GM18507 (cell line): ENCODE data around the gene ASNSD1.
"Not testable (repeated sequence)": the region's sequence is repeated elsewhere in the genome, so short reads cannot be mapped to it uniquely, and the experiment has no call there.

ENCODE experiments used
- DNase-seq: peaks from one replicate; pipeline ENCODE4 v3.0.0; 2011; ENCODE audit warnings: low read depth; ENCODE audit not compliant: insufficient read length; ENCODE audit errors: extremely low spot score
- FAIRE-seq: peaks from 2 replicates; lab custom pipeline; 2011; peaks lifted over from hg19 to GRCh38; lab: Jason Lieb, UNC

The ASNSD1 gene

DNA sequence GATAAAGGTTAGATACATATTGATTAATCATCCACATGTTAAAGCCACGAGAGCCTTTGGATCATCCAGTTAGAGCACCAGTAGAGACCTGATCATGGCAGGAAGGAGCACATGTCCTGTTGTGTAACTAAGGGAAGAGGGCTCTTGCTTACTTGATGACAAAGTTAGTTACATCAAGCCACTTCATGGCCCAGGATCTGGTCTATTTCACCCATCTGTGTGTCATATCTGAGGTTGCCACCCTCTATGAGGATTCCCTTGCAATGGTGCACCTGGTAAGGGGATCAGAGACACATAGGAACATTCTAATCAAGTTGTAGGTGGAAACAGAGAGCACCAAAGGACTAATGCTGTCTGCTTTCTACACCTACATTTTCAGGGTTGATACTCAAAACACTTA lies 19.9 kb downstream of the ASNSD1 start:
- DNase-seq (no peak), FAIRE-seq (no peak)

DNA sequence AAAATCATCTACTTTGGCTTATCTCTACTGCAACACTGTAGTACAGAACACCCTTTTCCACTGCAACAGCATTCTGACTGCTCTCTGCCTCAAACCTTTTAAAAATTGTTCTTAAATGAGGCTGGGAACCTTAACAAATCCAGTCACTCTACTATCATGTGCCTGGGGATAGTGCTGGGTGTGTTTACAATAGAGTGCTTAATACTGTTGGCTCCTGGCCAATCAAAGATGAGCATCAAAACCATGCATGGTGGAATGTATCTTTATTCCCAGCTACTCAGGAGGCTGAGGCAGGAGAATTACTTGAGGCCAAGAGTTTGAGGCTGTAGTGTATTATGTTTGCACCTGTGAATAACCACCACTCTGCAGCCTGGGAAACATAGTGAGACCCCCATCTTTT lies 20.6 kb downstream of the ASNSD1 start:
- DNase-seq (no peak), FAIRE-seq (no peak)

DNA sequence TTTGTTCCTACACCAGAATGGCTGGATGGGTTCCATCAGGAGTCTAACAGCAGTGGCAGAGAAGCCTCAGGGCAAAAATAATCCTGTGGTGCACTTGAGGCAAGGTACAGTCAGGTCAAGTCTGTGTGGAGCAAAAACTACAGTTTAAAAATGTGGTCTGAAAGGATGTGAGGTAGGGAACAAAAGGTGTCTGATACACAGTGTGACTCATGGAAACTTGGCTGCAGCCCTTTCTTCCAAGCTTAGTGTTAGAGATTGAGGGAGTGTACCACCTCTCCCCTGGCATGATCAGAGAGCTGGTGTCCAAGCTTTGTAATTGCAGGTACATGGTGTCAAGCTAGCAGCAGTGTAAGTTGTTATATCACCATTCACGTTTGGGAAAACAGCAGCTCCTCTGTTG lies 22.1 kb downstream of the ASNSD1 start:
- no peak for DNase-seq
- FAIRE-seq, result no peak

DNA sequence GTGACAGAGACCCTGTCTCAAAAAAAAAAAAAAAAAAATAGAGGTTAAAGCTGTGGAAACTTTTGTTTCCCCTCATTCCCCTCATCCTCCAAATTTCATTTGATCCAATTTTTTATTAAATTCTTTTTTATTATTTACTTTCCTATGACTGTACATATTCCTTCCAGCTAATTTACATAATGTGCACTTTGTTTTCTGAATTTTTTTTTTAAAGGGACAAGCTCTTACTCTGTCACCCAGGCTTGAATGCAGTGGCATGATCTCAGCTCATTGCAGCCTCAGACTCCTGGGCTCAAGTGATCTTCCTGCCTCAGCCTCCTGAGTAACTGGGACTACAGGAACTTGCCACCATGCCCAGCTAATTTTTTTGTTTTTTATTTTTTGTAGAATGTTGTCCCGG lies 23.6 kb downstream of the ASNSD1 start:
- no peak for DNase-seq
- FAIRE-seq, result no peak

DNA sequence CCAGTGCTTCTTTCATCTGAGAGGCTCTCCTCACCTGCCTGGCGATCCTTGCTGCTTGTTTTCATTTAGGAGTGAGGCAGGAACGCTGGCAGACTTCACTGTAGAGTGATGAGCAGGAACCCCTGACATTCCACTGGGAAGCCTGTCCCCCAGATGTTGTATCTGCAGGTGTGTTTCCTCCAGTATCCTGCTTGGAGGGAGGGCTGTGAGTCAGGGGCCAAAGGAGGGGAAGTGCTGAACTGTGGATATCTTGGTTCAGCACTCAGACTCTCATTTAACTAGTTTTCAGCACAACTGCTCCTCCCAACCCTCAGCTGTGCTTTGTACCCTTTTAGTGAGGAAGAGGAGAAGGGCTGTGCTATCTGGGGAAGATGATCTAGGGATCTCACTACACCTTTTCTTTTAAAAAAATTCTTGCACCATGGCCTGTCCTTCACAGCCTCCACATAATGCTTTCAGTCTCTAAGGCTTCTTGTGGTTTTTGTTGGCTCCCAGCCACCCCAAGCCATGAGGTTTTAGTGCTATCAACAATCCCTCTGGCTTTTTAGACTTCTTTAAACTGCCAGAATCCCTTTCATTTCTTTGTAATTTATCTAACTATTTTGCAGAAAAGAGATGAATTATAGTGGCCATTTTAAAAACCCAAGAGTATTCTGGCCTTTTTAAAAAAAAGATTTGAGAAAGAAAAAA lies 24.4 kb downstream of the ASNSD1 start:
- FAIRE-seq (no peak), DNase-seq (no peak)

DNA sequence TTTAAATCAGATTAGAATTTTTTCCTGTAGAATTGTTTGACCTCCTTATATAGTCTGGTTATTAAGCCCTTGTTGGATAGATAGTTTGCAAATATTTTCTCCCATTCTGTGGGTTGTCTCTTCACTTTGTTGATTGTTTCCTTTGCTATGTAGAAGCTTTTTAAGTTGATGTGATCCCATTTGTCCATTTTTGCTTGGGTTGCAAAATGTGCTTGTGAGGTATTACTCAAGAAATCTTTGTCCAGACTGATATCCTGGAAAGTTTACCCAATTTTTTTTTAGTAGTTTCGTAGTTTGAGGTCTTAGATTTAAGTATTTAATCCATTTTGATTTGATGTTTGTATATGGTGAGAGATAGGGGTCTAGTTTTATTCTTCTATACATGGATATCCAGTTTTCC lies 26.5 kb downstream of the ASNSD1 start:
- DNase-seq, FAIRE-seq: not testable (repeated sequence)

DNA sequence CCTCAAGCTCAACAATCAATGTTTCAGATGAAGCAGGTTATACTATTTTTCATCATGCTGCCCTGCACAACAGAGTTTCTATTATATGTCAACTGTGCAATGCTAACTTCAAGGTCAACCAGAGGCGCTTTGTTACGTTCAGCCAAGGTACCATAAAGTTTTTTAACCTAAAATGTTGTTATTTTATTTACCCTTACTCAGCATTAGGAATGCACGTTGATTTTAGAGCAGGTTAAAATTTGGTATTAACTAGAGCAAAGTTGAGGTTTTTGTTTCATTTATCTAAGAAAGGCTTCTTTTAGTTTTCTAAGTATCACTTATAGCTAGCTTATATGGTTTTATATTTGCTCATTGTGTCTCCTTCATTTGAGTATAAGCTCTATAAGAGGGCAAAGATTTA lies 35.0 kb downstream of the ASNSD1 start:
- FAIRE-seq (no peak), DNase-seq (no peak)

DNA sequence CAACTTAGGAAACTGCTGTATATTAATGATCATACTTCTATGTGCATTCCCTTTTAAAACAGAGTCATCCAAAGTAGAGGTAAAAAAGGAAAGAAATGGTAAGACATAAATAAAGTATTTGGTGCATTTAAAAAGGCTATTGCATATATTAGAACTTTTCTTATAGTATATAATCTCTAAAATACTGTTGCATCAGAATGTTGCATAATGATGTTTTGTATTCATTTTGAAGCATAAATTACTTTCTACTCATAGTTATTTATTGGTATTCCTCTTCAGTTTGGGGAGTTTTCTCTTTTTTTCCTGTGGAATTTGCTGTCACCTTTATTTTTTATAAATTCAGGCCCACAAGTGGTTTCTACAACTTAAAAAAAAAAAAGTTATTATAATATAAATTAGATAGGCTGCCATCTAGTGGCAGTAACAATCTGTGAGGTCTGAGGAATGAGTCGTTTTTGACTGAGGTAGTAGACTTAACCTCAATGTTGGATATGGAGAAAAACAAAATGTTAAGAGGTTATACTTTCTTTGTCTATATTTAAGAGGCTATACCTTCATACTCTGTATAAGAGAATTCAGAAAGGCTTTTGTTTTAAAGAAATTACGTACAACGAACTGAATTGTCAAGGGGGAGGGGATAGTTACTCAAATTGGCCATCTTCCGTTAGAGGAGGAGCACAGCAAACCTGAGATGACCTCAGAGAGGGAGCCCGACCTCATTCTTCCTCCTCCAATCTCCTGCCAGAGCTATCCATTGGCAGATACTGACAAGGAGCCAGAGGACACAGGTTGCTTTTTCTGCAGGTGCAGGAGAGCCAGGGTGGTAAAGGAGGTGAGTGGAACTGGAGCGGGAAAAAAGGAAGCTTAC lies 37.0 kb downstream of the ASNSD1 start:
- no peak for DNase-seq

DNA sequence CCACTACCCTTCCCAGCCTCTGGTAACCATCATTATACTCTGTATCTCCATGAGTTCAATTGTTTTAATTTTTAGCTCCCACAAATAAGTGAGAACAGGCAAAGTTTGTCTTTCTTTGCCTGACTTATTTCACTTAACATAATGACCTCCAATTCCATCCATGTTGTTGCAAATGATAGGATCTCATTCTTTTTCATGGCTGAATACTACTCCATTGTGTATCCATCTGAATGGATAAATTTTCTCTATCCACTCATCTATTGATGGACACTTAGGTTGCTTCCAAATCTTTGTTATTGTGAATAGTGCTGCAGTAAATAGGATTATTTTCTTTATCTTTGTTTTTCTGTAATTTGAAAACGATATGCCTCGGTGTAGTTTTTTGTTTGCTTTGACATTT lies 39.4 kb downstream of the ASNSD1 start:
- DNase-seq, result no peak
- no peak for FAIRE-seq

More for the DNA sequence above, 37.0 kb downstream of the ASNSD1 start:
- no peak for FAIRE-seq

DNA sequence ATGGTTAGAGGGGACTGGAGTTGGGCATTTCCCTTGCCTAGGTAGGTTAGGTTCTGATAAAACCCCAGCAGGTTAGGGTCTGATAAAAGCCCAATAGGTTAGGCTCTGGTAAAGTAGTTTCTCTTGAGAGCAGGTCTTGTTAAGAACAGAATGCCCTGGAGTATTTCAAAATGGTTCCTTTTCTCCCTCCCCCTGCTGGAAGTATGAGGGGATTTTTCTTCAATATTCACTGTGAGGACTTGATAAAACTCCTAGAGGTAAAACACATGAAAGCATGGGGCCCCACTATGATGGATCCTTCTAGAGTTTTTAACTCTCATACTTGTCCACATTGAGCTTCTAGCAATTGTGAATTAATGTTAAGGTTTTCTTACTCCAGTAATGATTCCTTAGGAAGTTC lies 40.8 kb downstream of the ASNSD1 start:
- FAIRE-seq (no peak), DNase-seq (no peak)

DNA sequence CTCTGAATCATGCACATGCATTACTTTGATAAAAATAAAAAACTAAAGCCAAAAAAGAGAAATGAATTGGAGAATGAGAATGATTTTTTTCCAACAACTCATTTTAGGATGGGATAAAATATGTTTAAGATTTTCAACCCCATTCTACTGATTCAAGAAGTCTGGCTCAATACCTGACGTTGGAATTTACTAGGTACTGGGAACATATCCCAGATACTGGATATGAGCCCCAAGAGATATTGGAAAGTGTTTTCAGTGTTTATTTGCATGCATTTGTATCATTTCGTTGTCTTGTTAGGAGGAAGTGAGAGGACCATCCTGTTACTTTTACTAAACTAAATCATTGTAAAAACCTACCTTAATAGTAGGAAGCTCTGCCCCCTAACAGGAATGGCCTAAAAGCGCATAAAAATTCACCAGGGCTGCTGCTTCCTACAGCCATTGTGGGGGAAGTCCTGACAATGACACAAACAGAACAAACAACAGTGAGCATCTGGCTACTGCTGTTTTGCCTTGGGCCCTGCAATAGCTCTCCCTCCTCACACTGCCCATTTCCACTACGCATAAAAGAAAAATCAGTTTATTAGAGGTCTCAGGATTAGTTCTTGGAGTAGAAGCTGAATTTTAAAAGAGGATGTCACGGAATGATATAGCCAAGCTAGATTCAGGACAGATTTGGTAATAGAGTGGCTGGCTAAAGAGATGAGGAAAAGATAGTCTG lies 48.4 kb downstream of the ASNSD1 start:
- no peak for DNase-seq
- FAIRE-seq, result no peak

DNA sequence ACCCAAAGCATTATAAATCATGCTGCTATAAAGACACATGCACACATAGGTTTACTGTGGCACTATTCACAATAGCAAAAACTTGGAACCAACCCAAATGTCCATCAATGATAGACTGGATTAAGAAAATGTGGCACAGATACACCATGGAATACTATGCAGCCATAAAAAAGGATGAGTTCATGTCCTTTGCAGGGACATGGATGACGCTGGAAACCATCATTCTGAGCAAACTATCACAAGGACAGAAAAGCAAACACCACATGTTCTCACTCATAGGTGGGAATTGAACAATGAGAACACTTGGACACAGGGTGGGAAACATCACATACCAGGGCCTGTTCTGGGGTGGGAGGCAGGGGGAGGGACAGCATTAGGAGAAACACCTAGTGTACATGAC lies 56.3 kb downstream of the ASNSD1 start:
- not testable (repeated sequence) for FAIRE-seq, DNase-seq

DNA sequence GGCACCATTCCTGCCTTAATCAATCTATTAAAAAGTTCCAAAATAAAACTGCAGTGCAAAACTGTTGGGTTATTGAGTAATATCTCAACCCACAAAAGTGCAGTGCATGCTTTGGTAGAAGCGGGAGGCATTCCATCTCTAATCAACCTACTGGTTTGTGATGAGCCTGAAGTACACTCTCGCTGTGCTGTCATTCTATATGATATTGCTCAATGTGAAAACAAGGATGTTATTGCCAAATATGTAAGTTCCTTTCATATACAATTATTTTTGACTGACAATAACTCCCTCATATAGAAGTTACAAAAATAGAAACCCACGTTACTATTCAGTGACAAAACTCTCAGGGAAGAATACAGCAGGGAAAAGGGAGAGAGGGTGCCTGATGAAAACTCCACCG lies 58.3 kb downstream of the ASNSD1 start:
- DNase-seq, result no peak
- FAIRE-seq, result no peak
